ENCODE measurements around the gene OAS2. TPM values are rescaled to one million over a fixed set of nuclear protein-coding genes. Genes with fewer than 3 reads are reported as not detected.

The OAS2 gene
- polyA plus RNA-seq, 4 donors, result 5.5 to 10.4 (median 6.9) TPM

GRCh38 chr12:113056631-113057488 lies 78.5 kb downstream of the OAS2 start, which contains the start of gene DTX1:
TSS of gene DTX1 (plus strand) at chr12:113056730. CDS start at chr12:113058193, 1,463 bp downstream.
- no peak for DNase-seq (ENCODE audit: low read depth in 4 of 4, low spot score in 2 of 4)

DNA sequence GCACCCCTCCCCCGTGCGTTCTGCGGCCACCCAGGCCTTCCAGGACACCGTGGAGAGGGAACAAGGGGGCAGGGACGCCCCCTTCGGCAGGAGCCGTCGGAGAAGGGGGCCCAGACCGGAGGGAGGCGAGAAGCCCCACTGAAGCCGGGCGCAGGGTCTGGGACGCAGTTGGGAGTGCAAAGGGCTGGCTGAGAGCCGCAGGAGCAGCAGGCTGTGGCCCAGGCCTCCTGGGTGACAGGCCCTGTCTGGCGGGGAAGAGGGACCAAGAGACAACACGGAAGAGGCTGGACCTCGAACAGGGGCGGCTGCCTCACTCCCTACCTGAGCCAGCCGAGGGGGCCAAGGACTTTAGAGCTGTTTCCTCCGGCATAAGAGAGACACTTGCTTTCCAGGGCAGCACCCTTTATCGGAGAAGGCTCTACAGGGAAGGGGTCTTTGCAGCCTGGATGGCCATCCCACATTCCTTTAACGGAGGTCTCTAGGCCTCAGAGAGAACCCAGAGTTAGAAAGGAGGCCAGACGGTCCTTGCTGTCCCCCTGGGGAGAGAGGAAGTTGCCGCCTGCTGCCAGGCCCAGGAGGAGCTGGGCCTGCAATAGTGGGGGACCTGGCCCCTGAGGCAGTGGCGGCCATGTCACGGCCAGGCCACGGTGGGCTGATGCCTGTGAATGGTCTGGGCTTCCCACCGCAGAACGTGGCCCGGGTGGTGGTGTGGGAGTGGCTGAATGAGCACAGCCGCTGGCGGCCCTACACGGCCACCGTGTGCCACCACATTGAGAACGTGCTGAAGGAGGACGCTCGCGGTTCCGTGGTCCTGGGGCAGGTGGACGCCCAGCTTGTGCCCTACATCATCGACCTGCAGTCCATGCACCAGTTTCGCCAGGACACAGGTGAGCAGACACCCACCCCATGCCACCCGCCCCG lies 79.5 kb downstream of the OAS2 start:
- no peak for DNase-seq (ENCODE audit: low read depth in 4 of 4, low spot score in 2 of 4)

- DNase-seq (ENCODE audit: low read depth in 4 of 4, low spot score in 2 of 4), result no peak
These were observed 80.2 kb downstream of the OAS2 start for GRCh38 chr12:113058553-113058952.

GRCh38 chr12:113059071-113059595 lies 80.8 kb downstream of the OAS2 start:
- no peak for DNase-seq (ENCODE audit: low read depth in 4 of 4, low spot score in 2 of 4)

GRCh38 chr12:113060336-113060960 lies 82.1 kb downstream of the OAS2 start:
- DNase-seq (ENCODE audit: low read depth in 4 of 4, low spot score in 2 of 4), result no peak

DNA sequence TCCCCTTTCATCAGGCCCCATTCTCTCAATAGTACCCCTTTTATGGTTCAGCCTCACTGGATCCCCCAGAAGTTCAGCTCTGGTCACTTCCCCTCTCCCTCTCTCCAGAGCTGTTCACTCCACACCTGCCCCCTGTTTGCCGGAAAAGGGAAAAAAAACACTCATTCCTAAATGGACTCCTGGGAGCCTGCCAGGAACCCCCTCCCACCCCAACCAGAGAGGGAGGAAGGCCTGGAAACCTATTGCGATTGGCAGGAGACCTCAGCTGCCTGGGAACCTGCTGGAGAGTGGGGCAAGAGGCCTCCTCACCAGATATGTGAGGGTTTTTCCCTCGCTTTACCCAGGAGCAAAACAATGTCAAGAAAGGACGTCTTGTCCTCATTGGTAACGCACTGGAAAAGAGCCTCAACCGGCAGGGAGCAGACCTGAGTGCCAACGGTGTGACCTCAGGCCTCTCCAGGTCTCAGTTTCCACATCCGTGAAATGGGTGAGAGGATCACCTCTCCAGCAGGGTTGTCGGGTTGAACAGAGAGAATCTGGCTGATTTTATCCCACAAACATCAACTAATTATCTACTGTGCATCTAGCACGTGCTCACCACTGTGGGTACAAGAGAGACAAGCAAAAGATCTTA lies 82.9 kb downstream of the OAS2 start:
- no peak for DNase-seq (ENCODE audit: low read depth in 4 of 4, low spot score in 2 of 4)

Other genes with a start within 250 kb of the OAS2 start
- gene RPH3A, start 186.8 kb upstream of the OAS2 start, polyA plus RNA-seq (ENCODE audit: insufficient read length in 4 of 4), result under 1 TPM; 0.13 to 0.22 (median 0.18) TPM
- gene OAS1, start 71.6 kb upstream of the OAS2 start, polyA plus RNA-seq (ENCODE audit: insufficient read length in 4 of 4), result 10 to 100 TPM in 3 of 4 donors, 1 to 10 TPM in 1; 9.7 to 15.5 (median 13.5) TPM
- gene OAS3, start 40.0 kb upstream of the OAS2 start, polyA plus RNA-seq (ENCODE audit: insufficient read length in 4 of 4), result 10 to 100 TPM in 1 of 4 donors, 1 to 10 TPM in 3; 8.3 to 10.4 (median 9.5) TPM
- gene DTX1, start 78.2 kb downstream of the OAS2 start, polyA plus RNA-seq (ENCODE audit: insufficient read length in 4 of 4), result 10 to 100 TPM; 10.6 to 16.5 (median 14.9) TPM
- 10 to 100 TPM in 2 of 4 donors, 1 to 10 TPM in 2; 8.2 to 14.7 (median 10.5) TPM for gene RASAL1, start 157.2 kb downstream of the OAS2 start, polyA plus RNA-seq (ENCODE audit: insufficient read length in 4 of 4)
- 1 to 10 TPM in 3 of 4 donors, under 1 TPM in 1; 0.76 to 2.5 (median 1.9) TPM for gene CFAP73, start 171.2 kb downstream of the OAS2 start, polyA plus RNA-seq (ENCODE audit: insufficient read length in 4 of 4)
- gene DDX54, start 207.0 kb downstream of the OAS2 start, polyA plus RNA-seq (ENCODE audit: insufficient read length in 4 of 4), result 10 to 100 TPM; 65.9 to 94.7 (median 85.8) TPM
- gene RITA1, start 207.2 kb downstream of the OAS2 start, polyA plus RNA-seq (ENCODE audit: insufficient read length in 4 of 4), result 10 to 100 TPM; 14.7 to 20.1 (median 17.9) TPM
- gene TPCN1, start 242.9 kb downstream of the OAS2 start, polyA plus RNA-seq (ENCODE audit: insufficient read length in 4 of 4), result 10 to 100 TPM; 25.0 to 49.6 (median 37.6) TPM